ENCODE results near the gene TASP1.

DNA sequence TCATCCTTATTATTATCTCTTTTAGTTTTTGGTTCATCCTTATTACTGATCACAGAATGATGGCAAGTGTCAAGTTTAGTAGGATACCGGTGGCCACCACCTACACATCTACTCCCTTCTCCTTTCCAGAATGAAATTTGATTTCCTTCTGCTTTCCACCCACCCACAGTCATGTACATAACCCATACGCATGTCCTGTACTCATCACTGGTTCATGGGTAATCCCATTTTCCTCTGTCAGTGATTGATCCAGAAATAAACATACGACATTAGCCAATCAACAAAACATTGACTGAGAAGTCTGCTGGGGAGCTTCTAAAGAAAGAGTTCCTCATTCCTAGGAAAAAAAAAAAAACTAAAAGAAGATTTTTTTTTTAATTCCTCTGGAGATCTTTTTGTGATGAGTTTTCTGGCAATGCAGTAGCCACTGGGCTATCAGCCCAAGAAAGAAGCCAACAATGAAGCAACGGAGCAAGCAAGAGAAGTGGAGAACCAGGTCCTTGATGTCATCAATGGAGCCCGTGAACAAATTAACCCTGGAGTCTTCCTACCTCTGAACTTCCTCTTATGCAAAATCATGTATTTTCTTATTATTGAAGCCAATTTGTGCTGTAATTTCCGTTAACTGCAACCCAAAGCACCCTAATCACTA is 127.8 kb downstream of the TASP1 start:
- TF ChIP-seq CTCF (IDR thresholded peaks at IDR 0.05), result no peak
- no peak for TF ChIP-seq POLR2A (IDR thresholded peaks at IDR 0.05; ENCODE audit: low read depth)
- TF ChIP-seq EP300 (IDR thresholded peaks at IDR 0.05), result no peak
- peak in 1 of 2 donors; percentile 29 for TF ChIP-seq POLR2AphosphoS5 (IDR thresholded peaks at IDR 0.05)

All from esophagus muscularis mucosa (tissue), 4 donors.